PC-3 (cell line): ENCODE results near the gene KLHL2. TPM values are rescaled to one million over a fixed set of nuclear protein-coding genes. Genes with fewer than 3 reads are reported as not detected.
"Not testable (repeated sequence)": the region's sequence is repeated elsewhere in the genome, so short reads cannot be mapped to it uniquely, and the experiment has no call there.

ENCODE experiments used
- ATAC-seq: fragments of 200-7000 bp; cut with Tn5 transposase; 2 replicates; pipeline ENCODE4 v1.9.1; 2020; ENCODE audit warnings: mild to moderate bottlenecking, moderate library complexity
- BruUV-seq: library from RNA; stranded (reverse); fragments of 400-500 nt; replicated peaks from 2 replicates; lab custom pipeline; 2021; lab: Mats Ljungman, UMichigan
- CTCF ChIA-PET: fragments of 300-600 bp; sonication (Branson Sonifier 250); formaldehyde crosslinking; loops from one replicate; lab custom pipeline; 2022; ENCODE audit warnings: antibody characterized with exemption; lab: Charles Lee
- POLR2A ChIA-PET: fragments of 300-600 bp; sonication (Branson Sonifier 250); formaldehyde crosslinking; loops from one replicate; lab custom pipeline; 2022; ENCODE audit warnings: antibody characterized with exemption; ENCODE audit not compliant: unreplicated experiment; lab: Charles Lee
- DNase-seq: peaks from one replicate; pipeline ENCODE4 v3.0.0-alpha.2; 2015
- H2AFZ ChIP-seq: fragments of 300-600 bp; sonication (generic); 2 replicates; pipeline ENCODE4 v1.6.0; 2016; ENCODE audit warnings: antibody characterized with exemption, low read length
- H3F3A ChIP-seq: fragments of 300-600 bp; sonication (generic); one replicate; pipeline ENCODE4 v1.6.0; 2017; ENCODE audit warnings: antibody characterized with exemption, low read length, control low read depth, mild to moderate bottlenecking; ENCODE audit not compliant: unreplicated experiment
- H3K27ac ChIP-seq: fragments of 300-600 bp; sonication (generic); 2 replicates; pipeline ENCODE4 v1.5.1; 2016; ENCODE audit warnings: mild to moderate bottlenecking, low read length
- H3K27me3 ChIP-seq: fragments of 300-600 bp; sonication (generic); 2 replicates; pipeline ENCODE4 v1.6.1; 2016; ENCODE audit warnings: low read length, mixed read lengths
- H3K36me3 ChIP-seq: fragments of 300-600 bp; sonication (generic); 2 replicates; pipeline ENCODE4 v1.6.1; 2016; ENCODE audit warnings: low read depth, mixed run types, low read length, mixed read lengths
- H3K4me1 ChIP-seq: fragments of 300-600 bp; sonication (generic); 2 replicates; pipeline ENCODE4 v1.5.1; 2016; ENCODE audit warnings: low read length; ENCODE audit not compliant: insufficient read depth
- H3K4me2 ChIP-seq: fragments of 300-600 bp; sonication (generic); 2 replicates; pipeline ENCODE4 v1.6.0; 2016; ENCODE audit warnings: low read length
- H3K4me3 ChIP-seq: fragments of 300-600 bp; sonication (generic); 2 replicates; pipeline ENCODE4 v1.5.1; 2016; ENCODE audit warnings: mild to moderate bottlenecking, low read length, mixed read lengths
- H3K79me2 ChIP-seq: fragments of 300-600 bp; sonication (generic); 2 replicates; pipeline ENCODE4 v1.6.1; 2017; ENCODE audit warnings: low read length, mixed read lengths
- H3K9ac ChIP-seq: fragments of 300-600 bp; sonication (generic); 2 replicates; pipeline ENCODE4 v1.6.0; 2016; ENCODE audit warnings: mild to moderate bottlenecking, low read length
- H3K9me2 ChIP-seq: fragments of 300-600 bp; sonication (generic); replicated peaks from 2 replicates; pipeline ENCODE4 v1.6.1; 2016; ENCODE audit warnings: mixed run types, low read length, mixed read lengths
- H3K9me3 ChIP-seq: fragments of 300-600 bp; sonication (generic); 2 replicates; pipeline ENCODE4 v1.6.1; 2016; ENCODE audit warnings: low read length, mixed read lengths
- H4K20me1 ChIP-seq: fragments of 300-600 bp; sonication (generic); 2 replicates; pipeline ENCODE4 v1.6.1; 2016; ENCODE audit warnings: low read length, mixed read lengths
- EZH2 ChIP-seq: fragments of 300-600 bp; sonication (generic); IDR thresholded peaks from one replicate; pipeline ENCODE4 v1.6.1; 2017; ENCODE audit warnings: antibody characterized with exemption, mild to moderate bottlenecking, low read length; ENCODE audit not compliant: unreplicated experiment
- EZH2phosphoT487 ChIP-seq: fragments of 300-600 bp; sonication (generic); IDR thresholded peaks from 2 replicates; pipeline ENCODE4 v1.6.1; 2018; ENCODE audit warnings: mild to moderate bottlenecking, antibody characterized with exemption, low read length, borderline replicate concordance
- intact Hi-C: fragments of 100-400 bp; cut with micrococcal nuclease; formaldehyde crosslinking; loops from 2 replicates; pipeline ENCODE4 v1.9.0; 2023
- total RNA-seq: library from RNA; depleted of rRNA; stranded (reverse); fragments of >200 nt; gene quantifications from 2 replicates; pipeline ENCODE4 v1.2.3, GENCODE V29; 2014
- TF ChIP-seq, protein P1 (sequence below): fragments of 300-600 bp; sonication (generic); conservative IDR thresholded peaks from 2 replicates; pipeline ENCODE4 v1.5.1; 2017; ENCODE audit warnings: antibody characterized with exemption, low read depth, mild to moderate bottlenecking, low read length

KLHL2 gene
- total RNA-seq, 1 experiment from 2014 or later, result 10.0 TPM

DNA sequence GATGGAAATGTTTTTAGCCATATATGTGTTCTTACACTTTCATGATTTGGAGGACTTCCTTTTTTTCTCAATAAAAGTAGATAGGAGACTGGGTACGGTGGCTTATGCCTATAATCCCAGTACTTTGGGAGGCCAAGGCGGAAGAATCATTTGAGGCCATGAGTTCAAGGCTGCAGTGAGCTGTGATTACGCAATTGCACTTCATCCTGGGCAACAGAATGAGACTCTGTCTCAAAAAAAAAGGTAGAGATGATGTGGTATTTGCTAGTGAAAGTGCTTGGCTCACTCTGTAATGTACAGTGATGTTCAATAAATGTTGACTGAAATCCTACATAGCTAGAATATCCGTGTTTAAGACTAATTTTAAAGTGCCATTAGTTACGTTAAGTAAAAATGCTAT lies 27.4 kb downstream of the KLHL2 start:
- Histone ChIP-seq H3K9me2 (no peaks in the 10 kb centered on the region), H3F3A (no peaks in the 10 kb centered on the region), H3K4me3 (no peak overlapping the region), H3K9ac (no peak overlapping the region), H3K27ac (no peak overlapping the region), H3K4me1 (no peaks in the 10 kb centered on the region), H4K20me1 (no peaks in the 10 kb centered on the region), H3K36me3 (no peaks in the 10 kb centered on the region), H3K79me2 (no peaks in the 10 kb centered on the region), H3K9me3 (no peaks in the 10 kb centered on the region), H3K4me2 (no peak overlapping the region), H3K27me3 (no peaks in the 10 kb centered on the region), H2AFZ (no peak overlapping the region)
- ChIA-PET CTCF (no interaction called here), POLR2A (no interaction called here)
- DNase-seq (no peak), ATAC-seq (no peak)
- TF ChIP-seq, protein P1, sequence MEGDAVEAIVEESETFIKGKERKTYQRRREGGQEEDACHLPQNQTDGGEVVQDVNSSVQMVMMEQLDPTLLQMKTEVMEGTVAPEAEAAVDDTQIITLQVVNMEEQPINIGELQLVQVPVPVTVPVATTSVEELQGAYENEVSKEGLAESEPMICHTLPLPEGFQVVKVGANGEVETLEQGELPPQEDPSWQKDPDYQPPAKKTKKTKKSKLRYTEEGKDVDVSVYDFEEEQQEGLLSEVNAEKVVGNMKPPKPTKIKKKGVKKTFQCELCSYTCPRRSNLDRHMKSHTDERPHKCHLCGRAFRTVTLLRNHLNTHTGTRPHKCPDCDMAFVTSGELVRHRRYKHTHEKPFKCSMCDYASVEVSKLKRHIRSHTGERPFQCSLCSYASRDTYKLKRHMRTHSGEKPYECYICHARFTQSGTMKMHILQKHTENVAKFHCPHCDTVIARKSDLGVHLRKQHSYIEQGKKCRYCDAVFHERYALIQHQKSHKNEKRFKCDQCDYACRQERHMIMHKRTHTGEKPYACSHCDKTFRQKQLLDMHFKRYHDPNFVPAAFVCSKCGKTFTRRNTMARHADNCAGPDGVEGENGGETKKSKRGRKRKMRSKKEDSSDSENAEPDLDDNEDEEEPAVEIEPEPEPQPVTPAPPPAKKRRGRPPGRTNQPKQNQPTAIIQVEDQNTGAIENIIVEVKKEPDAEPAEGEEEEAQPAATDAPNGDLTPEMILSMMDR, result no peak
- TF ChIP-seq EZH2phosphoT487 (no peak), EZH2 (no peak)
- BruUV-seq, result no TSS peak
- intact Hi-C loops, result no loop called here

DNA sequence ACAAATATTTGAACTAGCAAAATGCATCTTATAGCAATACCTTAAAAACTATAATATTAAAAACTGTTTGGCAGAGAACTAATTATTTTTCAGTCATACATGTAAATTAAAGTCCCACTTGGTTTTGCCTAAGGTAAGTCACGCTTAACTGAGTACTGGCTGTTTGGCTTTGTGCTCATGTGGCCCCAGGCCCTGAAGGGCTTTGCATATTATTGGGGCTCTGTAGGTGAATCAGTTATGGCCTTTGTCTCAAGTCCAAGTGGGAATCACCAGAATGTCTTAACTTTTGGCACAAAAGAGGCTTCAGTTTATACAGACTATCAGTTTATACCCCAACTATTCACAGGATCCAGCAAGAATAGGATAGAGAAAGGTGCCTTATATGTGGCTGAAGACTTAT lies 29.5 kb downstream of the KLHL2 start:
- H3K36me3 ChIP-seq, H3K9ac ChIP-seq, H3K4me3 ChIP-seq, H3K4me1 ChIP-seq, H3K79me2 ChIP-seq, H3K4me2 ChIP-seq, H2AFZ ChIP-seq, H3K9me3 ChIP-seq, POLR2A ChIA-PET, ATAC-seq, BruUV-seq, CTCF ChIA-PET, H3K9me2 ChIP-seq, H3K27ac ChIP-seq, intact Hi-C loops, H3F3A ChIP-seq, H3K27me3 ChIP-seq, H4K20me1 ChIP-seq, DNase-seq: not testable (repeated sequence)

DNA sequence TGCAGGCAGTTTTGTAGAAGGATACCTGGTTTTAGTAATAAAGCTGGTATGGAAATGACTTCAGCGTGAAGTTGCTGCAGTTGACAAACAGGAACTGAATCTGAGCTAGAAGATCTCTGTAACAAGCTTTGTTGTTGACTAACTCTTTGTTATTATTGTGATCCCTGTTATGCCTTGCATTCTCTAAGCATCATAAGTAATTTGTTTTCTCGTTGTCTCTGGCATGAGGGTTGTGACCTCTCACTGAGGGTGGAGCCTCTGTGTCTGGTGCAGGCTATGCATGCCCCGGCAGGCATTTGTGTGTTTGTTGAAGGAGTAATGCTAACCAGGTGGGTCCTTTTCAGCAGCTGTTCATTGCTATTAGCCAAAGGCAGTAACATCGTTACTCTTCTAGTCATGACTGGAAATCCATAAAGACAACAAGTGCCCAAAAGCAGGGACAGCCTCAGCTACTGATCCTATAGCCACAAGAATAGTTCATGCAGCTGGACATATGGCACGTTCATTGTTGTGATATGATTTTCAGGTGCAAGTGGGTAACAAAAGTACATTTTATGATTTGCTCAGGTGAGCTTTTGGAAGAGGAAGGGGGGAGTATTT lies 30.8 kb downstream of the KLHL2 start:
- H3K79me2 ChIP-seq, H4K20me1 ChIP-seq, BruUV-seq, H3K9me2 ChIP-seq, DNase-seq, H3K4me2 ChIP-seq, H3K36me3 ChIP-seq, H2AFZ ChIP-seq, H3K4me1 ChIP-seq, H3F3A ChIP-seq, H3K27me3 ChIP-seq, CTCF ChIA-PET, intact Hi-C loops, H3K27ac ChIP-seq, H3K9ac ChIP-seq, H3K9me3 ChIP-seq, POLR2A ChIA-PET, H3K4me3 ChIP-seq, ATAC-seq: not testable (repeated sequence)

GRCh38 chr4:165240761-165241160 lies 33.4 kb downstream of the KLHL2 start:
- DNase-seq, H3K36me3 ChIP-seq, H3K9ac ChIP-seq, BruUV-seq, H3K4me2 ChIP-seq, H3K4me3 ChIP-seq, H3K9me2 ChIP-seq, CTCF ChIA-PET, H3K79me2 ChIP-seq, H4K20me1 ChIP-seq, ATAC-seq, H3K4me1 ChIP-seq, H3K9me3 ChIP-seq, H2AFZ ChIP-seq, H3F3A ChIP-seq, H3K27ac ChIP-seq, POLR2A ChIA-PET, intact Hi-C loops, H3K27me3 ChIP-seq: not testable (repeated sequence)

DNA sequence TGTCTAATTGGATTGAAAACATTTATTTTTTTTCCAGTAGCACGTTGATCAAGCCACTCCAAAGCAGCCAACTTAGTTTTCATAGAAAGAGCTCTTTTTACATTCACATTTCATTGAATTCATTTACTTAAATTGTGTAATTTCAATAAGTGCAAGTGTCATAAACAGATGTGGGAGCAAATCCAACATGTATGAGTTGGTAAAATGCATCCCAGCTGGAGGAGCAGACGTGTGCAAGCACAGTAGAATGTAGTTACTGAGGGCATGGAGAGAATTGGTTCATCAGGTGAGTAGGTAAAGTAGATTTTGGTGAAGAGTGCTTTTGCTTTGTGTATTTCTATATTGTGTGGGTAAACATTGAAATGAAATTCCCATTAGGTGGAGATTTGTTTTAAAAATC lies 36.8 kb downstream of the KLHL2 start:
- CTCF ChIA-PET, H3K4me3 ChIP-seq, H3F3A ChIP-seq, H3K79me2 ChIP-seq, H3K36me3 ChIP-seq, intact Hi-C loops, DNase-seq, ATAC-seq, BruUV-seq, POLR2A ChIA-PET, H3K9me3 ChIP-seq, H3K4me1 ChIP-seq, H2AFZ ChIP-seq, H3K9me2 ChIP-seq, H3K27ac ChIP-seq, H3K4me2 ChIP-seq, H3K27me3 ChIP-seq, H4K20me1 ChIP-seq, H3K9ac ChIP-seq: not testable (repeated sequence)

DNA sequence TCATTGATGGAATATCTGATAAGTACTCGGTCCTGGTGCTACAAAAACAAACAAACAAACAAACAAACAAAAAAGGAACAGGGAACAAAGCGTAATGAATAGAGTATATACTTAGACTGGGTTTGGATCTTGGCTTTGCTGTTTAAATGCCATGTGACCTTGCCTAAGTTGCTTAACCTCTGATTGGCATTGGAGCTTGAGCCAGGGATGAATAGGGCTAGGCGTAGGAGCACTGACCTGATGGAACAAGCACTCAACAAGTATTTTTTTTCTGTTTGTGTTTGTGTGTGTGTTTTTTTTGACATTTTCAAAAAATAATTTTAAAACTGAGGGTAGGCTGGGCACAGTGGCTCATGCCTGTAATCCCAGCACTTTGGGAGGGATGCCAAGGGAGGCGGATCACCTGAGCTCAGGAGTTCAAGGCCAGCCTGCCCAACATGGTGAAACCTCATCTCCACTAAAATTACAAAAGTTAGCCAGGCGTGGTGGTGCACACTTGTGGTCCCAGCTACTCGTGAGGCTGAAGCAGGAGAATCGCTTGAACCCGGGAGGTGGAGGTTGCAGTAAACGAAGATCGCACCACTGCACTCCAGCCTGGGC lies 37.3 kb downstream of the KLHL2 start:
- H2AFZ ChIP-seq, H3K9me2 ChIP-seq, H4K20me1 ChIP-seq, ATAC-seq, H3K4me3 ChIP-seq, CTCF ChIA-PET, H3K4me2 ChIP-seq, H3K36me3 ChIP-seq, H3K27me3 ChIP-seq, POLR2A ChIA-PET, DNase-seq, BruUV-seq, H3K4me1 ChIP-seq, H3K9me3 ChIP-seq, H3F3A ChIP-seq, H3K79me2 ChIP-seq, H3K9ac ChIP-seq, intact Hi-C loops, H3K27ac ChIP-seq: not testable (repeated sequence)
